CD14-positive monocyte (primary cell): ENCODE measurements around the gene KIRREL3. TPM values are rescaled to one million over a fixed set of nuclear protein-coding genes. Genes with fewer than 3 reads are reported as not detected.

Experiments
- DNase-seq, 3 donors: peaks; one replicate each; pipeline ENCODE4 v3.0.0-alpha.2; 2011 to 2022
- H2AFZ ChIP-seq: 2 replicates; pipeline ENCODE4 v1.6.0; 2012; ENCODE audit warnings: mild to moderate bottlenecking, low read depth, low read length, inconsistent platforms; ENCODE audit not compliant: insufficient read depth, poor library complexity, severe bottlenecking
- H3K27ac ChIP-seq, 2 donors: 1 replicate in 1 of 2; 2 replicates in 1 of 2; pipeline ENCODE4 v1.5.1; 2012 to 2013; ENCODE audit warnings: low read length in 2 of 2, control low read depth in 1 of 2, inconsistent platforms in 1 of 2, low read depth in 1 of 2, mild to moderate bottlenecking in 1 of 2
- H3K27me3 ChIP-seq, 2 donors: one replicate each; pipeline versions ENCODE4 v1.6.0 to v1.6.1; 2011 to 2013; ENCODE audit warnings: low read length in 2 of 2; ENCODE audit not compliant: control insufficient read depth in 2 of 2, insufficient read depth in 2 of 2
- H3K36me3 ChIP-seq, 2 donors: replicated peaks in 1 of 2; 1 replicate in 1 of 2; 2 replicates in 1 of 2; pipeline versions ENCODE4 v1.5.1 to v1.6.1; 2012 to 2013; ENCODE audit warnings: low read length in 2 of 2, control low read depth in 1 of 2, inconsistent platforms in 1 of 2, mild to moderate bottlenecking in 1 of 2; ENCODE audit not compliant: insufficient read depth in 2 of 2, control insufficient read depth in 1 of 2
- H3K4me1 ChIP-seq, 2 donors: 1 replicate in 1 of 2; 2 replicates in 1 of 2; pipeline versions ENCODE4 v1.5.1 to v1.6.1; 2012 to 2013; ENCODE audit warnings: low read length in 2 of 2, control low read depth in 1 of 2, inconsistent platforms in 1 of 2, mild to moderate bottlenecking in 1 of 2, moderate library complexity in 1 of 2; ENCODE audit not compliant: insufficient read depth in 2 of 2, control insufficient read depth in 1 of 2
- H3K4me2 ChIP-seq: replicated peaks from 2 replicates; pipeline ENCODE3; 2012; ENCODE audit warnings: low read length, moderate library complexity, mild to moderate bottlenecking; ENCODE audit not compliant: poor library complexity, severe bottlenecking; ENCODE audit errors: extremely low read depth
- H3K4me3 ChIP-seq, 3 experiments: fragments of 200-600 bp in 1 of 3; sonication (generic) in 1 of 3; replicated peaks in 1 of 3; 1 replicate in 2 of 3; 2 replicates in 1 of 3; pipeline ENCODE4 v1.5.1; 2011 to 2013; ENCODE audit warnings: low read length in 3 of 3, mild to moderate bottlenecking in 3 of 3, control low read depth in 2 of 3, low read depth in 2 of 3, inconsistent platforms in 1 of 3, moderate library complexity in 1 of 3
- H3K79me2 ChIP-seq: 2 replicates; pipeline ENCODE4 v1.6.0; 2012; ENCODE audit warnings: mild to moderate bottlenecking, control low read depth, inconsistent platforms, low read length, moderate library complexity; ENCODE audit not compliant: insufficient read depth
- H3K9ac ChIP-seq: 2 replicates; pipeline ENCODE4 v1.6.0; 2017; ENCODE audit warnings: low read length, mild to moderate bottlenecking; ENCODE audit not compliant: insufficient read depth, poor library complexity, severe bottlenecking
- H3K9me3 ChIP-seq, 2 donors: replicated peaks in 1 of 2; 1 replicate in 1 of 2; 2 replicates in 1 of 2; pipeline versions ENCODE4 v1.5.1 to v1.6.1; 2012 to 2013; ENCODE audit warnings: low read length in 2 of 2, control low read depth in 1 of 2; ENCODE audit not compliant: control insufficient read depth in 1 of 2, insufficient read depth in 1 of 2
- H4K20me1 ChIP-seq: 2 replicates; pipeline ENCODE4 v1.6.0; 2012; ENCODE audit warnings: mild to moderate bottlenecking, low read length, control low read depth, moderate library complexity; ENCODE audit not compliant: insufficient read depth
- H3K27ac Mint-ChIP-seq, 7 donors: one replicate each; pipeline ENCODE4 v1.8.0; 2020; ENCODE audit warnings: mild to moderate bottlenecking in 7 of 7, mixed read lengths in 7 of 7, moderate library complexity in 6 of 7, inconsistent platforms in 2 of 7
- H3K27me3 Mint-ChIP-seq, 3 donors: one replicate each; pipeline ENCODE4 v1.8.0; 2021 to 2022; ENCODE audit warnings: low read depth in 3 of 3, mild to moderate bottlenecking in 3 of 3, mixed read lengths in 3 of 3, moderate library complexity in 3 of 3, inconsistent platforms in 1 of 3
- H3K36me3 Mint-ChIP-seq, 2 donors: one replicate each; pipeline ENCODE4 v1.8.0; 2020; ENCODE audit warnings: mixed read lengths in 2 of 2, inconsistent platforms in 1 of 2, mild to moderate bottlenecking in 1 of 2
- H3K4me1 Mint-ChIP-seq: one replicate; pipeline ENCODE4 v1.8.0; 2020; ENCODE audit warnings: mild to moderate bottlenecking, mixed read lengths
- H3K4me3 Mint-ChIP-seq, 2 donors: one replicate each; pipeline ENCODE4 v1.8.0; 2020; ENCODE audit warnings: mild to moderate bottlenecking in 2 of 2, mixed read lengths in 2 of 2, moderate library complexity in 1 of 2
- H3K9me3 Mint-ChIP-seq, 7 donors: one replicate each; pipeline ENCODE4 v1.8.0; 2020 to 2022; ENCODE audit warnings: mixed read lengths in 7 of 7, mild to moderate bottlenecking in 6 of 7, moderate library complexity in 6 of 7, inconsistent platforms in 2 of 7
- CTCF ChIP-seq: fragments of 200-600 bp; IDR thresholded peaks from one replicate; pipeline ENCODE4 v1.8.0; 2022; ENCODE audit warnings: antibody characterized with exemption, mild to moderate bottlenecking
- WGBS: methylation state at CpG from one replicate; pipeline ENCODE4 v1.1.5; 2013; ENCODE audit warnings: missing lambda C conversion rate; ENCODE audit not compliant: insufficient coverage; 5-methylcytosine and 5-hydroxymethylcytosine counted together
- intact Hi-C, 2 donors: fragments of 100-400 bp; cut with micrococcal nuclease; formaldehyde crosslinking; loops; one replicate each; pipeline versions ENCODE4 v1.15.0 to v1.15.1; 2023
- polyA plus RNA-seq, 3 donors: library from polyadenylated mRNA; depleted of rRNA in 1 of 3; unstranded in 2 of 3; stranded (reverse) in 1 of 3; fragments of 300-500 nt in 2 of 3; fragments of >200 nt in 1 of 3; fragmentation: Illumina TruSeq in 2 of 3; gene quantifications; 1 replicate in 2 of 3; 2 replicates in 1 of 3; pipeline ENCODE4 v1.2.3, GENCODE V29; 2012 to 2021

Gene KIRREL3
- polyA plus RNA-seq, 3 donors = not detected

DNA sequence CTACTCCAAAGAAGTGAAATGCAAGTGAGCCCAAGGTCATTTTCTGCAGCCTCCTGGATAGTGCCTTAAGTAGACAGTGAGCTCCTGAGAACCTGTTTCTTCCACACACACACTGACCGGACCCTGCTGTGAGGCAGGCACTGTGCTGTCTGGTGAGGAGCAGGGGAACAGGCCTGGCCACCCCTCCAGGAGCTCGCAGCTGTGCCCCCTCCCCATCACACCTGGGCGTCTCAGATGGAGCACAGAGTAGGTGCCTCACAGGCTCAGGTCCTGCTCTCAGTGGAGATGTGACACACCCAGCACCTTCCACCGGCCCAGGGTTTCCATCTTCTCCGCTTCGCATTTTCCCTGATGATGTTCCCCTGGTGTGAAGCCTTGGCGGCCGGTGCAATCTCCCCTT lies 470.2 kb downstream of the KIRREL3 start:
- H3K4me3 Mint-ChIP-seq = no peak overlapping the region
- no peaks in the 10 kb centered on the region for H3K36me3 Mint-ChIP-seq
- no peak overlapping the region for H3K27ac ChIP-seq
- H3K27me3 ChIP-seq = no peaks in the 10 kb centered on the region
- no peaks in the 10 kb centered on the region for H3K4me1 Mint-ChIP-seq
- H3K36me3 ChIP-seq = no peaks in the 10 kb centered on the region
- H2AFZ ChIP-seq = no peak overlapping the region
- H3K4me3 ChIP-seq = no peak overlapping the region
- H3K9ac ChIP-seq = no peak overlapping the region
- DNase-seq = no peak
- no peaks in the 10 kb centered on the region for H3K9me3 ChIP-seq
- TF ChIP-seq CTCF = no peak
- WGBS = 94% methylated on average over 3 of the region's 8 CpGs
- H3K27ac Mint-ChIP-seq = no peak overlapping the region
- H3K27me3 Mint-ChIP-seq = peaks cover 3 to 8% (median 7%) of the 10 kb centered on the region in 3 donors
- intact Hi-C loops = no loop called here
- H3K4me2 ChIP-seq = no peak overlapping the region
- no peaks in the 10 kb centered on the region for H3K4me1 ChIP-seq
- H3K79me2 ChIP-seq = no peaks in the 10 kb centered on the region
- no peaks in the 10 kb centered on the region for H4K20me1 ChIP-seq
- H3K9me3 Mint-ChIP-seq = peaks cover 0 to 3% (median 0%) of the 10 kb centered on the region in 7 donors

- Histone ChIP-seq H4K20me1 (no peaks in the 10 kb centered on the region), H3K27me3 (no peaks in the 10 kb centered on the region), H3K36me3 (no peaks in the 10 kb centered on the region), H3K4me1 (no peaks in the 10 kb centered on the region), H3K4me3 (no peak overlapping the region), H3K9me3 (no peaks in the 10 kb centered on the region), H3K4me2 (no peak overlapping the region), H3K9ac (no peak overlapping the region), H2AFZ (no peak overlapping the region), H3K79me2 (no peaks in the 10 kb centered on the region), H3K27ac (no peak overlapping the region)
- intact Hi-C loops = loop anchor here in 1 of 2 donors (10.0 kb wide), 1 partner anchor 946 kb away; no protein-coding TSS in a partner anchor
- no peaks in the 10 kb centered on the region for H3K4me1 Mint-ChIP-seq
- TF ChIP-seq CTCF = no peak
- no peaks in the 10 kb centered on the region for H3K9me3 Mint-ChIP-seq
- H3K36me3 Mint-ChIP-seq = no peaks in the 10 kb centered on the region
- no peak overlapping the region for H3K27ac Mint-ChIP-seq
- DNase-seq = no peak
- H3K27me3 Mint-ChIP-seq = peaks cover 7 to 8% (median 7%) of the 10 kb centered on the region in 3 donors
- WGBS = 81% methylated on average over 9 of the region's 10 CpGs
- H3K4me3 Mint-ChIP-seq = no peak overlapping the region
These were observed 471.5 kb downstream of the KIRREL3 start for GRCh38 chr11:126529037-126529436.
